Sigmoid colon (tissue), 4 donors: ENCODE measurements around the gene STN1.

Source experiments
- EP300 ChIP-seq, 4 donors: sonication (generic); formaldehyde crosslinking; IDR thresholded peaks; one replicate each; pipeline ENCODE4 v1.6.1; 2017; ENCODE audit warnings: antibody characterized with exemption in 4 of 4
- POLR2A ChIP-seq, 2 donors: fragments of 450-650 bp; IDR thresholded peaks; one replicate each; pipeline ENCODE4 v1.6.1; 2016; ENCODE audit warnings: antibody characterized with exemption in 2 of 2, mild to moderate bottlenecking in 2 of 2, moderate library complexity in 2 of 2
- POLR2AphosphoS5 ChIP-seq, 4 donors: sonication (generic); formaldehyde crosslinking; IDR thresholded peaks; one replicate each; pipeline ENCODE4 v1.6.1; 2017; ENCODE audit warnings: antibody characterized with exemption in 4 of 4
- TF ChIP-seq, protein P1 (sequence below), 4 experiments: fragments of 450-650 bp in 3 of 4; fragments of 200-600 bp in 1 of 4; IDR thresholded peaks; one replicate each; pipeline ENCODE4 v1.5.1; 2016 to 2019; ENCODE audit warnings: antibody characterized with exemption in 4 of 4, mild to moderate bottlenecking in 3 of 4, moderate library complexity in 2 of 4

DNA sequence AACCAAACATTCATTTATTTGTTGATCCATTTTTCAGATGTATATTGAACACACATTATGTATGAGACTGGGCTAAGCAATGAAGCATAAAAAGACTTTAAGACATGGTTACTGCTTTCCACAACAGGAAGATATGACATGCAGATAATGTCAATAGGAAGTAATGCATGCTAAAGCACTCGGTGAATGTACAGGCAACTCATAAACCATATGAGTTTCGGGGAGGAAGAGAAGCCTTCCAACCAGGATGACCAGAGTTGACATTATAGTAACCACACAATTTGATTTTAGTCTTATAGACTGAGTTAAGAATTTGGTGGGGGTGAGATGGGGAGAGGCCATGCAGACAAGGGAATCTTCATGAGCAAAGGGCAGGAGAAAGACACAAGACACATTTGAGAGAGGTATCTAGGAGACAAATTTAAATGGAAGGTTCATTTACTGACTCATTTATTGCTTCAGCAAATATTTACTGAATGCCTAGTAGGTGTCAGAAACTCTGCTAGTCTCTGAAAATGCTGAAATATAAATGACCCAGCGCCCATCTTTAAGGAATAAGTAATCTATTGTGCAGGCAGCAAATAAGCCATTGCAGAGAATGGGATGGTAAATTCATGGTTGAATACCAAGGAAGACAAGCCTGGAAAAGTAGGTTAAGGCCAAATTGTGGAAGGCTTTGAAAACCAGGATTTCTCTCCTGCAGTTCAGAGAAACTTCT is 30.0 kb upstream of the STN1 start:
- TF ChIP-seq, protein P1, sequence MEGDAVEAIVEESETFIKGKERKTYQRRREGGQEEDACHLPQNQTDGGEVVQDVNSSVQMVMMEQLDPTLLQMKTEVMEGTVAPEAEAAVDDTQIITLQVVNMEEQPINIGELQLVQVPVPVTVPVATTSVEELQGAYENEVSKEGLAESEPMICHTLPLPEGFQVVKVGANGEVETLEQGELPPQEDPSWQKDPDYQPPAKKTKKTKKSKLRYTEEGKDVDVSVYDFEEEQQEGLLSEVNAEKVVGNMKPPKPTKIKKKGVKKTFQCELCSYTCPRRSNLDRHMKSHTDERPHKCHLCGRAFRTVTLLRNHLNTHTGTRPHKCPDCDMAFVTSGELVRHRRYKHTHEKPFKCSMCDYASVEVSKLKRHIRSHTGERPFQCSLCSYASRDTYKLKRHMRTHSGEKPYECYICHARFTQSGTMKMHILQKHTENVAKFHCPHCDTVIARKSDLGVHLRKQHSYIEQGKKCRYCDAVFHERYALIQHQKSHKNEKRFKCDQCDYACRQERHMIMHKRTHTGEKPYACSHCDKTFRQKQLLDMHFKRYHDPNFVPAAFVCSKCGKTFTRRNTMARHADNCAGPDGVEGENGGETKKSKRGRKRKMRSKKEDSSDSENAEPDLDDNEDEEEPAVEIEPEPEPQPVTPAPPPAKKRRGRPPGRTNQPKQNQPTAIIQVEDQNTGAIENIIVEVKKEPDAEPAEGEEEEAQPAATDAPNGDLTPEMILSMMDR (IDR thresholded peaks at IDR 0.05), result no peak
- no peak for TF ChIP-seq POLR2A (IDR thresholded peaks at IDR 0.05)
- no peak for TF ChIP-seq POLR2AphosphoS5 (IDR thresholded peaks at IDR 0.05)
- no peak for TF ChIP-seq EP300 (IDR thresholded peaks at IDR 0.05)
